ENCODE data around the gene GRK5. TPM values are rescaled to one million over a fixed set of nuclear protein-coding genes. Genes with fewer than 3 reads are reported as not detected.

Gene GRK5
- polyA plus RNA-seq, 1 donor from 2014 or later, result 34.9 TPM

GRCh38 chr10:119349341-119349740, 142.0 kb downstream of the GRK5 start:
- peaks cover 7% of the 10 kb centered on the region for H3K9me3 ChIP-seq (ENCODE audit: low read length)
- no peaks in the 10 kb centered on the region for H4K20me1 ChIP-seq (ENCODE audit: insufficient read depth)
- no peaks in the 10 kb centered on the region for H3K9me2 ChIP-seq (ENCODE audit: insufficient read depth, low read length)
- no peaks in the 10 kb centered on the region for H3K36me3 ChIP-seq (ENCODE audit: insufficient read depth, low read length)
- H3K4me3 ChIP-seq (ENCODE audit: low read length), result no peak overlapping the region
- H2AFZ ChIP-seq (ENCODE audit: low read depth, low read length), result no peak overlapping the region
- H3K9ac ChIP-seq (ENCODE audit: low read length), result no peak overlapping the region
- no peaks in the 10 kb centered on the region for H3K27me3 ChIP-seq (ENCODE audit: insufficient read depth, low read depth, low read length)
- H3K27ac ChIP-seq (ENCODE audit: low read length), result no peak overlapping the region
- H3F3A ChIP-seq (ENCODE audit: insufficient read depth, low read length, poor library complexity, severe bottlenecking), result no peaks in the 10 kb centered on the region
- TF ChIP-seq EZH2 (IDR thresholded peaks at IDR 0.05; ENCODE audit: borderline replicate concordance, insufficient read depth, low read length, poor library complexity, severe bottlenecking) (no peak), SMC3 (conservative IDR thresholded peaks at IDR 0.05; ENCODE audit: poor library complexity) (no peak), REST (IDR thresholded peaks at IDR 0.05; ENCODE audit: borderline replicate concordance) (no peak), TAF1 (IDR thresholded peaks at IDR 0.05; ENCODE audit: low read depth) (no peak), POLR2AphosphoS5 (IDR thresholded peaks at IDR 0.05) (no peak), EP300 (conservative IDR thresholded peaks at IDR 0.05; ENCODE audit: poor library complexity, severe bottlenecking) (no peak), CTCF (IDR thresholded peaks at IDR 0.05; ENCODE audit: poor library complexity, severe bottlenecking) (no peak), MXI1 (conservative IDR thresholded peaks at IDR 0.05; ENCODE audit: poor library complexity, severe bottlenecking) (no peak), RAD21 (conservative IDR thresholded peaks at IDR 0.05) (no peak)
- no peak overlapping the region for H3K4me2 ChIP-seq (ENCODE audit: low read length)
- no peaks in the 10 kb centered on the region for H3K79me2 ChIP-seq (replicated peaks; ENCODE audit: insufficient read depth, low read length)

GRCh38 chr10:119349937-119350501, 142.6 kb downstream of the GRK5 start:
- Histone ChIP-seq H3K4me3 (ENCODE audit: low read length) (no peak overlapping the region), H3K9me2 (ENCODE audit: insufficient read depth, low read length) (no peaks in the 10 kb centered on the region), H3K36me3 (ENCODE audit: insufficient read depth, low read length) (no peaks in the 10 kb centered on the region), H3K9ac (ENCODE audit: low read length) (no peak overlapping the region), H2AFZ (ENCODE audit: low read depth, low read length) (no peak overlapping the region), H3F3A (ENCODE audit: insufficient read depth, low read length, poor library complexity, severe bottlenecking) (no peaks in the 10 kb centered on the region), H3K27ac (ENCODE audit: low read length) (no peak overlapping the region), H3K27me3 (ENCODE audit: insufficient read depth, low read depth, low read length) (no peaks in the 10 kb centered on the region), H3K9me3 (ENCODE audit: low read length) (peaks cover 7% of the 10 kb centered on the region), H4K20me1 (ENCODE audit: insufficient read depth) (no peaks in the 10 kb centered on the region), H3K79me2 (replicated peaks; ENCODE audit: insufficient read depth, low read length) (no peaks in the 10 kb centered on the region), H3K4me2 (ENCODE audit: low read length) (no peak overlapping the region)
- no peak for TF ChIP-seq MXI1 (conservative IDR thresholded peaks at IDR 0.05; ENCODE audit: poor library complexity, severe bottlenecking)
- TF ChIP-seq SMC3 (conservative IDR thresholded peaks at IDR 0.05; ENCODE audit: poor library complexity), result no peak
- TF ChIP-seq RAD21 (conservative IDR thresholded peaks at IDR 0.05), result no peak
- no peak for TF ChIP-seq CTCF (IDR thresholded peaks at IDR 0.05; ENCODE audit: poor library complexity, severe bottlenecking)
- TF ChIP-seq REST (IDR thresholded peaks at IDR 0.05; ENCODE audit: borderline replicate concordance), result no peak
- TF ChIP-seq TAF1 (IDR thresholded peaks at IDR 0.05; ENCODE audit: low read depth), result no peak
- no peak for TF ChIP-seq POLR2AphosphoS5 (IDR thresholded peaks at IDR 0.05)
- no peak for TF ChIP-seq EZH2 (IDR thresholded peaks at IDR 0.05; ENCODE audit: borderline replicate concordance, insufficient read depth, low read length, poor library complexity, severe bottlenecking)
- no peak for TF ChIP-seq EP300 (conservative IDR thresholded peaks at IDR 0.05; ENCODE audit: poor library complexity, severe bottlenecking)
